ENCODE measurements around the gene ABCB1. TPM values are rescaled to one million over a fixed set of nuclear protein-coding genes. Genes with fewer than 3 reads are reported as not detected.

Gene ABCB1
- polyA plus RNA-seq, 1 donor (not counting 4 experiments of a cell fraction or from before 2014, with no cell fraction given): 0.13 TPM

DNA sequence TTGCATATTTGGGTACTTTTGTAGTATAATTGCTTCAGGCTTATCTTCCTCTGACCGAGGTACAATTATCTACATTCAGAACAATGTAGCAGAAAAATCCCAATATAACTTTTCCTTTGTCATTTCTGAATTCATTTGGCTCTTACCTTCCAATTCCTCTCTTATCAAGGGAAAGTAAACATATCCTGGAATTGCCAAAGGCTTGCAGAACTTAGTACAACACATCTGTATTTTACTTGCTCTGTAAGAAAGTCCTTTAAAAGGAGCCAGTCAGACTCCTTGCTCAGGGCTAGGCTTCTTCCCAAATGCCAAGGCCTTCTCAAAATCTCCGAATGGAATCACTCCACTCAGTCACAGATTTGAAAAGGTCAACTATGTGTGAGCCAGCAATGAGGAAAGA, 81.9 kb downstream of the ABCB1 start:
- H3K9me3 ChIP-seq (ENCODE audit: control insufficient read depth, low read depth, low read length): no peaks in the 10 kb centered on the region
- no peaks in the 10 kb centered on the region for H4K20me1 ChIP-seq (ENCODE audit: control insufficient read depth, extremely low read depth, insufficient read depth, low read length)
- H3K4me2 ChIP-seq (ENCODE audit: control insufficient read depth, extremely low read depth, insufficient read depth, low read depth, low read length): no peak overlapping the region
- no peak for FAIRE-seq
- no peaks in the 10 kb centered on the region for H3K79me2 ChIP-seq (ENCODE audit: control insufficient read depth, insufficient read depth, low read length)
- H3K36me3 ChIP-seq (ENCODE audit: control insufficient read depth in 2 of 2, extremely low read depth in 1 of 2, insufficient read depth in 2 of 2, low read length in 2 of 2): no peaks in the 10 kb centered on the region
- TF ChIP-seq CTCF (optimal IDR thresholded peaks at IDR 0.05 in 1 of 3, IDR thresholded peaks at IDR 0.05 in 1 of 3, conservative IDR thresholded peaks at IDR 0.05 in 1 of 3; ENCODE audit: extremely low read depth in 1 of 3, insufficient read depth in 2 of 3, low read length in 3 of 3) (no peak), EZH2 (IDR thresholded peaks at IDR 0.05; ENCODE audit: low read length) (no peak)
- no peaks in the 10 kb centered on the region for H3K4me1 ChIP-seq (ENCODE audit: control insufficient read depth, extremely low read depth, insufficient read depth, low read length)
- H3K9ac ChIP-seq (ENCODE audit: control insufficient read depth, extremely low read depth, insufficient read depth, low read length): no peak overlapping the region
- H3K27me3 ChIP-seq (ENCODE audit: control insufficient read depth, extremely low read depth, insufficient read depth, low read length): no peaks in the 10 kb centered on the region
- H3K27ac ChIP-seq (ENCODE audit: control insufficient read depth, insufficient read depth, low read length): no peak overlapping the region
- H2AFZ ChIP-seq (ENCODE audit: control insufficient read depth, low read length): no peak overlapping the region
- dilution Hi-C loops (cut with MboI; ENCODE audit: extremely low pct_ligation_motif_present, low sequenced_read_pairs): no loop called here
- no peaks in the 10 kb centered on the region for H3K9me1 ChIP-seq (ENCODE audit: control insufficient read depth, extremely low read depth, insufficient read depth, low read length)
- H3K4me3 ChIP-seq (ENCODE audit: control insufficient read depth in 2 of 3, extremely low read depth in 1 of 3, insufficient read depth in 2 of 3, low read depth in 1 of 3, low read length in 3 of 3): no peak overlapping the region
- DNase-seq (ENCODE audit: low read depth, low spot score): no peak

DNA sequence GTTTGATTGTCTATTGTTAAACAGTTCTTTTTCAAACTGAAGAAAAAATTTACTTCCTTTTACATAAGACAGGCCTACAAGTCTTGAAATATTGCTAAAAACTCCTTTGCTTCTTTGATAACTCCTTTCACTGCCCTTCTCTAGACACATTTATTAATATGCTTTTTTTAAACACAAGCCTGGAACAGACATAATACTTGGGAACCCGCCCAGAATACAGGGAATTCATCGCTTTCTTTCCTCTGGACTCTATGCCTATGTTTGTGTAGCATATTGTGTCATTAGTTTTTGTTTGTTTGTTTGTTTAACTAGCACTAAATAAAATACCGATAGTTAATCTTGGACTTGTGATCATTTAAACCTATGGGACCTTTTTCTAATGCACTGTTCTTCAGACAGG, 82.8 kb downstream of the ABCB1 start:
- FAIRE-seq: no peak
- DNase-seq (ENCODE audit: low read depth, low spot score): no peak
- no peak overlapping the region for H3K27ac ChIP-seq (ENCODE audit: control insufficient read depth, insufficient read depth, low read length)
- no peak overlapping the region for H3K4me3 ChIP-seq (ENCODE audit: control insufficient read depth in 2 of 3, extremely low read depth in 1 of 3, insufficient read depth in 2 of 3, low read depth in 1 of 3, low read length in 3 of 3)
- H3K9me1 ChIP-seq (ENCODE audit: control insufficient read depth, extremely low read depth, insufficient read depth, low read length): no peaks in the 10 kb centered on the region
- no peaks in the 10 kb centered on the region for H3K36me3 ChIP-seq (ENCODE audit: control insufficient read depth in 2 of 2, extremely low read depth in 1 of 2, insufficient read depth in 2 of 2, low read length in 2 of 2)
- no peak overlapping the region for H3K9ac ChIP-seq (ENCODE audit: control insufficient read depth, extremely low read depth, insufficient read depth, low read length)
- TF ChIP-seq EZH2 (IDR thresholded peaks at IDR 0.05; ENCODE audit: low read length): no peak
- no peak for TF ChIP-seq CTCF (optimal IDR thresholded peaks at IDR 0.05 in 1 of 3, IDR thresholded peaks at IDR 0.05 in 1 of 3, conservative IDR thresholded peaks at IDR 0.05 in 1 of 3; ENCODE audit: extremely low read depth in 1 of 3, insufficient read depth in 2 of 3, low read length in 3 of 3)
- H2AFZ ChIP-seq (ENCODE audit: control insufficient read depth, low read length): no peak overlapping the region
- no peaks in the 10 kb centered on the region for H3K4me1 ChIP-seq (ENCODE audit: control insufficient read depth, extremely low read depth, insufficient read depth, low read length)
- no peaks in the 10 kb centered on the region for H4K20me1 ChIP-seq (ENCODE audit: control insufficient read depth, extremely low read depth, insufficient read depth, low read length)
- no peaks in the 10 kb centered on the region for H3K9me3 ChIP-seq (ENCODE audit: control insufficient read depth, low read depth, low read length)
- H3K4me2 ChIP-seq (ENCODE audit: control insufficient read depth, extremely low read depth, insufficient read depth, low read depth, low read length): no peak overlapping the region
- no peaks in the 10 kb centered on the region for H3K27me3 ChIP-seq (ENCODE audit: control insufficient read depth, extremely low read depth, insufficient read depth, low read length)
- no peaks in the 10 kb centered on the region for H3K79me2 ChIP-seq (ENCODE audit: control insufficient read depth, insufficient read depth, low read length)
- dilution Hi-C loops (cut with MboI; ENCODE audit: extremely low pct_ligation_motif_present, low sequenced_read_pairs): no loop called here

Data from keratinocyte (primary cell).